A673 (cell line): ENCODE data around the gene RNGTT. TPM values are rescaled to one million over a fixed set of nuclear protein-coding genes. Genes with fewer than 3 reads are reported as not detected.
"Not testable (repeated sequence)": the region's sequence is repeated elsewhere in the genome, so short reads cannot be mapped to it uniquely, and the experiment has no call there.

Experiments
- BruUV-seq: library from RNA; stranded (reverse); fragments of 400-500 nt; replicated peaks from 2 replicates; lab custom pipeline; 2021; lab: Mats Ljungman, UMichigan
- CTCF ChIA-PET: fragments of 300-600 bp; sonication (Branson Sonifier 250); formaldehyde crosslinking; loops from one replicate; lab custom pipeline; 2022; ENCODE audit warnings: antibody characterized with exemption; lab: Charles Lee
- POLR2A ChIA-PET: fragments of 300-600 bp; sonication (Branson Sonifier 250); formaldehyde crosslinking; loops from one replicate; lab custom pipeline; 2022; ENCODE audit warnings: antibody characterized with exemption; ENCODE audit not compliant: low non-redundant PET; lab: Charles Lee
- DNase-seq: peaks from one replicate; pipeline ENCODE4 v3.0.0-alpha.2; 2015; ENCODE audit warnings: low spot score
- H3K27ac ChIP-seq: fragments of 200-600 bp; sonication (generic); 2 replicates; pipeline ENCODE4 v1.5.1; 2016; ENCODE audit warnings: mixed run types, low read depth, mild to moderate bottlenecking, mixed read lengths, antibody characterized with exemption, low read length; ENCODE audit not compliant: poor library complexity, severe bottlenecking
- H3K27me3 ChIP-seq: fragments of 200-600 bp; sonication (generic); replicated peaks from 2 replicates; pipeline ENCODE4 v1.6.1; 2017; ENCODE audit warnings: mixed run types, low read depth, mild to moderate bottlenecking, mixed read lengths, antibody characterized with exemption, low read length; ENCODE audit not compliant: insufficient read depth, poor library complexity
- H3K36me3 ChIP-seq: fragments of 200-600 bp; sonication (generic); 2 replicates; pipeline ENCODE4 v1.6.1; 2016; ENCODE audit warnings: mixed run types, mild to moderate bottlenecking, mixed read lengths, antibody characterized with exemption, low read length; ENCODE audit not compliant: insufficient read depth, poor library complexity, severe bottlenecking
- H3K4me1 ChIP-seq: fragments of 200-600 bp; sonication (generic); 2 replicates; pipeline ENCODE4 v1.6.1; 2017; ENCODE audit warnings: mixed run types, mild to moderate bottlenecking, mixed read lengths, antibody characterized with exemption, low read length; ENCODE audit not compliant: insufficient read depth, poor library complexity, severe bottlenecking
- H3K4me3 ChIP-seq: fragments of 200-600 bp; sonication (generic); 2 replicates; pipeline ENCODE4 v1.5.1; 2016; ENCODE audit warnings: low read depth, mixed run types, mild to moderate bottlenecking, mixed read lengths, low read length; ENCODE audit not compliant: poor library complexity, severe bottlenecking
- H3K9me3 ChIP-seq: fragments of 200-600 bp; sonication (generic); 2 replicates; pipeline ENCODE4 v1.6.1; 2016; ENCODE audit warnings: mixed run types, low read depth, mild to moderate bottlenecking, mixed read lengths, antibody characterized with exemption, low read length; ENCODE audit not compliant: poor library complexity, severe bottlenecking
- EZH2 ChIP-seq: fragments of 200-600 bp; sonication (generic); IDR thresholded peaks from 2 replicates; pipeline ENCODE4 v1.6.1; 2017; ENCODE audit warnings: borderline replicate concordance, low read depth, mild to moderate bottlenecking, mixed read lengths, antibody characterized with exemption, low read length; ENCODE audit not compliant: poor library complexity, severe bottlenecking
- intact Hi-C: fragments of 100-400 bp; cut with micrococcal nuclease; formaldehyde crosslinking; loops from one replicate; pipeline ENCODE4 v1.10.0; 2022; ENCODE audit not compliant: unreplicated experiment
- total RNA-seq: library from RNA; stranded (reverse); gene quantifications from 2 replicates; pipeline ENCODE4 v1.2.3, GENCODE V29; 2021
- TF ChIP-seq, protein P1 (sequence below): fragments of 300-800, 200-600 bp; sonication (generic); conservative IDR thresholded peaks from 2 replicates; pipeline ENCODE4 v1.5.1; 2017; ENCODE audit warnings: low read depth, mild to moderate bottlenecking, antibody characterized with exemption, low read length, moderate library complexity, mixed read lengths

The RNGTT gene
- total RNA-seq, 1 experiment from 2014 or later = 31.8 TPM

GRCh38 chr6:88910922-88911778 is 52.3 kb downstream of the RNGTT start:
- Histone ChIP-seq H3K4me1 (no peaks in the 10 kb centered on the region), H3K36me3 (no peaks in the 10 kb centered on the region), H3K9me3 (no peaks in the 10 kb centered on the region), H3K4me3 (no peak overlapping the region), H3K27ac (no peak overlapping the region), H3K27me3 (no peaks in the 10 kb centered on the region)
- no peak for DNase-seq
- no TSS peak for BruUV-seq
- ChIA-PET CTCF (no interaction called here), POLR2A (no interaction called here)
- TF ChIP-seq, protein P1, sequence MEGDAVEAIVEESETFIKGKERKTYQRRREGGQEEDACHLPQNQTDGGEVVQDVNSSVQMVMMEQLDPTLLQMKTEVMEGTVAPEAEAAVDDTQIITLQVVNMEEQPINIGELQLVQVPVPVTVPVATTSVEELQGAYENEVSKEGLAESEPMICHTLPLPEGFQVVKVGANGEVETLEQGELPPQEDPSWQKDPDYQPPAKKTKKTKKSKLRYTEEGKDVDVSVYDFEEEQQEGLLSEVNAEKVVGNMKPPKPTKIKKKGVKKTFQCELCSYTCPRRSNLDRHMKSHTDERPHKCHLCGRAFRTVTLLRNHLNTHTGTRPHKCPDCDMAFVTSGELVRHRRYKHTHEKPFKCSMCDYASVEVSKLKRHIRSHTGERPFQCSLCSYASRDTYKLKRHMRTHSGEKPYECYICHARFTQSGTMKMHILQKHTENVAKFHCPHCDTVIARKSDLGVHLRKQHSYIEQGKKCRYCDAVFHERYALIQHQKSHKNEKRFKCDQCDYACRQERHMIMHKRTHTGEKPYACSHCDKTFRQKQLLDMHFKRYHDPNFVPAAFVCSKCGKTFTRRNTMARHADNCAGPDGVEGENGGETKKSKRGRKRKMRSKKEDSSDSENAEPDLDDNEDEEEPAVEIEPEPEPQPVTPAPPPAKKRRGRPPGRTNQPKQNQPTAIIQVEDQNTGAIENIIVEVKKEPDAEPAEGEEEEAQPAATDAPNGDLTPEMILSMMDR = no peak
- TF ChIP-seq EZH2 = no peak
- intact Hi-C loops = no loop called here

GRCh38 chr6:88908598-88909548 is 54.5 kb downstream of the RNGTT start:
- TF ChIP-seq, protein P1 = no peak
- TF ChIP-seq EZH2 = no peak
- H3K27ac ChIP-seq = no peak overlapping the region
- intact Hi-C loops = no loop called here
- no peak for DNase-seq
- no TSS peak for BruUV-seq
- H3K9me3 ChIP-seq = no peaks in the 10 kb centered on the region
- ChIA-PET POLR2A (no interaction called here), CTCF (no interaction called here)
- no peak overlapping the region for H3K4me3 ChIP-seq
- H3K27me3 ChIP-seq = no peaks in the 10 kb centered on the region
- no peaks in the 10 kb centered on the region for H3K4me1 ChIP-seq
- peaks cover 5% of the 10 kb centered on the region for H3K36me3 ChIP-seq

GRCh38 chr6:88907148-88907547 is 56.3 kb downstream of the RNGTT start:
- H3K4me1 ChIP-seq, CTCF ChIA-PET, H3K27me3 ChIP-seq, intact Hi-C loops, H3K27ac ChIP-seq, DNase-seq, H3K4me3 ChIP-seq, POLR2A ChIA-PET, H3K9me3 ChIP-seq, H3K36me3 ChIP-seq, BruUV-seq: not testable (repeated sequence)
